Nephron (organoid): ENCODE results near the gene ANKRD34C.

ENCODE experiments used
- H3K27ac Mint-ChIP-seq, 3 experiments: 2 replicates each; pipeline ENCODE4 v1.8.0; 2020; ENCODE audit warnings: mixed read lengths in 3 of 3, mild to moderate bottlenecking in 2 of 3, moderate library complexity in 1 of 3
- H3K27me3 Mint-ChIP-seq: 2 replicates; pipeline ENCODE4 v1.8.0; 2021; ENCODE audit warnings: low read depth, mild to moderate bottlenecking, moderate library complexity, mixed read lengths
- H3K36me3 Mint-ChIP-seq: 2 replicates; pipeline ENCODE4 v1.8.0; 2020; ENCODE audit warnings: low read depth, mixed read lengths
- H3K4me1 Mint-ChIP-seq: 2 replicates; pipeline ENCODE4 v1.8.0; 2020; ENCODE audit warnings: mixed read lengths
- H3K4me3 Mint-ChIP-seq, 3 experiments: 2 replicates each; pipeline ENCODE4 v1.8.0; 2020; ENCODE audit warnings: mild to moderate bottlenecking in 3 of 3, mixed read lengths in 3 of 3, moderate library complexity in 2 of 3
- H3K9me3 Mint-ChIP-seq: 2 replicates; pipeline ENCODE4 v1.8.0; 2020; ENCODE audit warnings: mixed read lengths
- CTCF ChIP-seq, 3 experiments: fragments of 200-600 bp; sonication (generic); IDR thresholded peaks; one replicate each; pipeline ENCODE4 v1.5.0; 2021; ENCODE audit warnings: antibody characterized with exemption in 3 of 3; ENCODE audit not compliant: unreplicated experiment in 3 of 3

The ANKRD34C gene

GRCh38 chr15:79307251-79307650, 24.7 kb downstream of the ANKRD34C start:
- Mint-ChIP-seq H3K27ac (no peak overlapping the region), H3K4me3 (no peak overlapping the region), H3K9me3 (no peaks in the 10 kb centered on the region), H3K27me3 (peaks cover 71% of the 10 kb centered on the region), H3K4me1 (peaks cover 14% of the 10 kb centered on the region), H3K36me3 (no peaks in the 10 kb centered on the region)
- TF ChIP-seq CTCF (IDR thresholded peaks at IDR 0.05; ENCODE audit: unreplicated experiment in 3 of 3), result no peak

GRCh38 chr15:79308874-79309273, 26.4 kb downstream of the ANKRD34C start:
- Mint-ChIP-seq H3K27me3 (peaks cover 62% of the 10 kb centered on the region), H3K27ac (no peak overlapping the region)

GRCh38 chr15:79310612-79310984, 28.1 kb downstream of the ANKRD34C start:
- Mint-ChIP-seq H3K27me3 (peaks cover 45% of the 10 kb centered on the region), H3K4me3 (peak overlapping the region; percentile 86 to 90 (median 88)), H3K36me3 (peaks cover 26% of the 10 kb centered on the region), H3K9me3 (no peaks in the 10 kb centered on the region), H3K4me1 (peaks cover 16% of the 10 kb centered on the region), H3K27ac (peak overlapping the region in 1 of 3 experiments; percentile 54)
- no peak for TF ChIP-seq CTCF (IDR thresholded peaks at IDR 0.05; ENCODE audit: unreplicated experiment in 3 of 3)

More at GRCh38 chr15:79308874-79309273, 26.4 kb downstream of the ANKRD34C start:
- peaks cover 10% of the 10 kb centered on the region for H3K36me3 Mint-ChIP-seq
- no peak for TF ChIP-seq CTCF (IDR thresholded peaks at IDR 0.05; ENCODE audit: unreplicated experiment in 3 of 3)
- peaks cover 16% of the 10 kb centered on the region for H3K4me1 Mint-ChIP-seq
- H3K9me3 Mint-ChIP-seq, result no peaks in the 10 kb centered on the region
- H3K4me3 Mint-ChIP-seq, result peak overlapping the region in 2 of 3 experiments; percentile 50 to 55

GRCh38 chr15:79310985-79311900, 28.7 kb downstream of the ANKRD34C start, which contains the start of gene TMED3:
Gene TMED3 (plus strand): TSS chr15:79311112. CDS start chr15:79311250, 138 bp downstream.
- no peaks in the 10 kb centered on the region for H3K9me3 Mint-ChIP-seq
- H3K27me3 Mint-ChIP-seq, result peaks cover 39% of the 10 kb centered on the region
- peak within 1 kb of the TSS; percentile 86 to 91 (median 90) for H3K4me3 Mint-ChIP-seq
- TF ChIP-seq CTCF (IDR thresholded peaks at IDR 0.05; ENCODE audit: unreplicated experiment in 3 of 3), result peak; percentile 11 to 33 (median 13)
- peaks cover 32% of the 10 kb centered on the region for H3K36me3 Mint-ChIP-seq
- peaks cover 16% of the 10 kb centered on the region for H3K4me1 Mint-ChIP-seq
- H3K27ac Mint-ChIP-seq, result peak within 1 kb of the TSS in 2 of 3 experiments; percentile 54 to 60

GRCh38 chr15:79311901-79312553, 29.5 kb downstream of the ANKRD34C start:
- H3K27me3 Mint-ChIP-seq, result peaks cover 35% of the 10 kb centered on the region
- peaks cover 40% of the 10 kb centered on the region for H3K36me3 Mint-ChIP-seq
- H3K4me3 Mint-ChIP-seq, result peak overlapping the region; percentile 86 to 91 (median 90)
- H3K4me1 Mint-ChIP-seq, result peaks cover 16% of the 10 kb centered on the region
- no peaks in the 10 kb centered on the region for H3K9me3 Mint-ChIP-seq
- TF ChIP-seq CTCF (IDR thresholded peaks at IDR 0.05; ENCODE audit: unreplicated experiment in 3 of 3), result no peak
- peak overlapping the region in 2 of 3 experiments; percentile 51 to 60 for H3K27ac Mint-ChIP-seq
